ENCODE results near the gene IFT25.
"Not testable (repeated sequence)": the region's sequence is repeated elsewhere in the genome, so short reads cannot be mapped to it uniquely, and the experiment has no call there.

IFT25 gene

GRCh38 chr1:53889304-53890298 lies 55.9 kb downstream of the IFT25 start, which contains the start of gene YIPF1:
TSS of gene YIPF1 (minus strand) at chr1:53889797. CDS start at chr1:53888937, 860 bp downstream.
- DNase-seq: peak; percentile 43 to 95 (median 86)

DNA sequence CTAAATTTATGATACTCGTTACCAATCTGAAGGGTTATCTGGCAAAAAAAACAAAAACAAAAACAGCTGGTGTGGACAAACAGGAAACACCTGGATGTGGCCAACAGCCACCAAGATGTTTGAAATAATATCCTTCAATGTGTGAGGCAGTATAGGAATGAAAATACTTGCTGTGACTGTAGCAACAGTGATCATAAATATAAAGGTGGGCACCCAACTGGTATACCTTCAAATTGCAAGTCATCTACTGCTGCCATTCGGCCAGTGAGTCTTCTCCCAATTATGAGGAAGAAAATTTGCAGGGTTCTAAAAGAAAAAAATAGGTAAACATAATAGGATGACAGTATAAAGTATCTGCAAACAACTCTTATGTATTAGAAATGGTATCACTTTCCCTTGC lies 56.8 kb downstream of the IFT25 start:
- no peak for DNase-seq

- not testable (repeated sequence) for DNase-seq
Observed at GRCh38 chr1:53883600-53883999, 61.9 kb downstream of the IFT25 start.

- not testable (repeated sequence) for DNase-seq
Observed at GRCh38 chr1:53881853-53882252, 63.6 kb downstream of the IFT25 start.

GRCh38 chr1:53878492-53879105 lies 66.9 kb downstream of the IFT25 start:
- no peak for DNase-seq

DNA sequence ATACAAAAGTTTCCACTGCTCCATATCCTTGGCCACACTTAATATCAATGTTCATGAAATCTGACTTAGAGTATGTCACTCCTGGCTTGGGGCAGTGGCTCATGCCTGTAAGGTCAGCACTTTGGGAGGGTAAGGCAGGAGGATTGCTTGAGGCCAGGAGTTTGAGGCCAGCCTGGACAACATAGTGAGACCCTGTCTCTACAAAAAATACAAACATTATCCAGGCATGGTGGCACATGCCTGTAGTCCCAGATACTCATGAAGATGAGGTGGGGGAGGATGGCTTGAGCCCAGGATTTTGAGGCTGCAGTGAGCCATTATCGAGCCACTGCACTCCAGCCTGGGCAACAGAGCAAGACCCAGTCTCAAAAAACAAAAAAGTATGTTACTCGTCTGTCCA lies 70.3 kb downstream of the IFT25 start:
- not testable (repeated sequence) for DNase-seq

- DNase-seq: no peak
Observed at GRCh38 chr1:53871773-53872484, 73.6 kb downstream of the IFT25 start.
